Measurements from ENCODE around the gene CLUH. TPM values are rescaled to one million over a fixed set of nuclear protein-coding genes. Genes with fewer than 3 reads are reported as not detected.

Gene CLUH
- total and polyA plus RNA-seq, 2 experiments from 2014 or later = 45.5 to 50.2 TPM

- H3K79me2 ChIP-seq = peaks cover 65% of the 10 kb centered on the region
- no peak overlapping the region for H2AFZ ChIP-seq
- H3K4me3 ChIP-seq = no peak overlapping the region
- no peaks in the 10 kb centered on the region for H3K9me2 ChIP-seq (replicated peaks; ENCODE audit: insufficient read depth)
- no peak for DNase-seq (ENCODE audit: low spot score)
- 92% methylated on average over 21 of the region's 21 CpGs for WGBS (ENCODE audit: low lambda C conversion rate, missing lambda C conversion rate)
- peaks cover 51% of the 10 kb centered on the region for H4K20me1 ChIP-seq (ENCODE audit: insufficient read depth, poor library complexity, severe bottlenecking)
- TF ChIP-seq EZH2phosphoT487 (IDR thresholded peaks at IDR 0.05; ENCODE audit: low read depth, severe bottlenecking, unreplicated experiment) (no peak), EZH2 (IDR thresholded peaks at IDR 0.05; ENCODE audit: borderline replicate concordance) (no peak), CTCF (IDR thresholded peaks at IDR 0.05; ENCODE audit: poor library complexity) (no peak)
- H3K4me1 ChIP-seq (ENCODE audit: insufficient read depth) = peaks cover 37% of the 10 kb centered on the region
- no peak overlapping the region for H3K27ac ChIP-seq
- H3K9me3 ChIP-seq (ENCODE audit: low read depth) = no peaks in the 10 kb centered on the region
- H3K4me2 ChIP-seq = no peak overlapping the region
- no peaks in the 10 kb centered on the region for H3K36me3 ChIP-seq (replicated peaks; ENCODE audit: insufficient read depth, low read depth)
- no peaks in the 10 kb centered on the region for H3K27me3 ChIP-seq
These were observed 4.6 kb downstream of the CLUH start for GRCh38 chr17:2706911-2707510.

GRCh38 chr17:2705888-2706795 lies 5.4 kb downstream of the CLUH start:
- TF ChIP-seq CTCF (IDR thresholded peaks at IDR 0.05; ENCODE audit: poor library complexity) (no peak), EZH2phosphoT487 (IDR thresholded peaks at IDR 0.05; ENCODE audit: low read depth, severe bottlenecking, unreplicated experiment) (no peak), EZH2 (IDR thresholded peaks at IDR 0.05; ENCODE audit: borderline replicate concordance) (no peak)
- Histone ChIP-seq H3K4me3 (no peak overlapping the region), H3K27me3 (no peaks in the 10 kb centered on the region), H3K36me3 (replicated peaks; ENCODE audit: insufficient read depth, low read depth) (no peaks in the 10 kb centered on the region), H3K4me2 (no peak overlapping the region), H2AFZ (no peak overlapping the region), H3K9me3 (ENCODE audit: low read depth) (no peaks in the 10 kb centered on the region), H4K20me1 (ENCODE audit: insufficient read depth, poor library complexity, severe bottlenecking) (peaks cover 51% of the 10 kb centered on the region), H3K27ac (peak overlapping the region; percentile 40), H3K4me1 (ENCODE audit: insufficient read depth) (peaks cover 36% of the 10 kb centered on the region), H3K9me2 (replicated peaks; ENCODE audit: insufficient read depth) (no peaks in the 10 kb centered on the region), H3K79me2 (peaks cover 64% of the 10 kb centered on the region)
- DNase-seq (ENCODE audit: low spot score) = no peak
- WGBS (ENCODE audit: low lambda C conversion rate, missing lambda C conversion rate) = 93% methylated on average over 23 of the region's 25 CpGs

GRCh38 chr17:2705263-2705662 lies 6.3 kb downstream of the CLUH start:
- no peak overlapping the region for H3K4me3 ChIP-seq
- peaks cover 30% of the 10 kb centered on the region for H3K4me1 ChIP-seq (ENCODE audit: insufficient read depth)
- no peak overlapping the region for H2AFZ ChIP-seq
- H3K9me3 ChIP-seq (ENCODE audit: low read depth) = no peaks in the 10 kb centered on the region
- 71% methylated on average over 7 of the region's 7 CpGs for WGBS (ENCODE audit: low lambda C conversion rate, missing lambda C conversion rate)
- DNase-seq (ENCODE audit: low spot score) = peak; percentile 72
- H3K27ac ChIP-seq = peak overlapping the region; percentile 40
- no peaks in the 10 kb centered on the region for H3K9me2 ChIP-seq (replicated peaks; ENCODE audit: insufficient read depth)
- peaks cover 55% of the 10 kb centered on the region for H3K79me2 ChIP-seq
- H4K20me1 ChIP-seq (ENCODE audit: insufficient read depth, poor library complexity, severe bottlenecking) = peaks cover 47% of the 10 kb centered on the region
- no peak overlapping the region for H3K4me2 ChIP-seq
- H3K36me3 ChIP-seq (replicated peaks; ENCODE audit: insufficient read depth, low read depth) = no peaks in the 10 kb centered on the region
- no peak for TF ChIP-seq EZH2phosphoT487 (IDR thresholded peaks at IDR 0.05; ENCODE audit: low read depth, severe bottlenecking, unreplicated experiment)
- no peak for TF ChIP-seq CTCF (IDR thresholded peaks at IDR 0.05; ENCODE audit: poor library complexity)
- TF ChIP-seq EZH2 (IDR thresholded peaks at IDR 0.05; ENCODE audit: borderline replicate concordance) = no peak
- no peaks in the 10 kb centered on the region for H3K27me3 ChIP-seq
